Measurements from ENCODE around the gene TMEM273. TPM values are rescaled to one million over a fixed set of nuclear protein-coding genes. Genes with fewer than 3 reads are reported as not detected.
A peak's percentile ranks its signal among the peaks of the same experiment; 100 is the strongest.

TMEM273 gene
- total RNA-seq, 1 donor from 2014 or later: 0.39 TPM

DNA sequence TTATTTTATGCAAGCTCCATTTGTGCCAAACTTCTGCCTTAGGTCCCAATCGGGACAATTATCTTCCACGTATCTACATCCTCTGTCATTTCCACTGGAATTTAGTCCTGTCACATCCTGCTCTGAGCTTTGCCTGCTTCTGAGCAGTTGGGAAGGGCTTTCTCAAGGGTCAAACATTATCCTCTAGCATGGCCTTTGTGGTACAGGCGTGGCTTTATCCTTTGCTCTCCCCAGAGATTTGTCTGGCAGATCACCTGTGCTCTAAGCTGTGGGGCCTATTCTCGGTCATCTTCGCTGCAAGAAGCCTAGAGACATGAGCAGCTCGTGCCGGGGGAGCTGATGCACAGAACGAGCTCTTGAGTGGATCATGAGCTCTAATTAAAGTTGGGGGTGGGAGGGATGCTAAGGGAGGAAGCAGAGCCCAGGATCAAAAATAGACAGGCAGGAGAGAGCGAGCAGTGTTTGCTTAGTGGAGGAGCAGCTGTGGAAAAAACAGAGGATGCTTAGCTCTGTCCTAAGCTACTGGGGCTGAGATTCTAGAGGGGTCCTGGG lies 19.8 kb upstream of the TMEM273 start:
- no peak overlapping the region for H3K4me3 Mint-ChIP-seq (ENCODE audit: unreplicated experiment)
- H3K27ac Mint-ChIP-seq (ENCODE audit: unreplicated experiment): peak overlapping the region; percentile 23
- H3K9me3 Mint-ChIP-seq (ENCODE audit: unreplicated experiment): no peaks in the 10 kb centered on the region
- no peak for DNase-seq
- peaks cover 7% of the 10 kb centered on the region for H3K4me1 Mint-ChIP-seq (ENCODE audit: low read depth, unreplicated experiment)
- TF ChIP-seq, protein P1, sequence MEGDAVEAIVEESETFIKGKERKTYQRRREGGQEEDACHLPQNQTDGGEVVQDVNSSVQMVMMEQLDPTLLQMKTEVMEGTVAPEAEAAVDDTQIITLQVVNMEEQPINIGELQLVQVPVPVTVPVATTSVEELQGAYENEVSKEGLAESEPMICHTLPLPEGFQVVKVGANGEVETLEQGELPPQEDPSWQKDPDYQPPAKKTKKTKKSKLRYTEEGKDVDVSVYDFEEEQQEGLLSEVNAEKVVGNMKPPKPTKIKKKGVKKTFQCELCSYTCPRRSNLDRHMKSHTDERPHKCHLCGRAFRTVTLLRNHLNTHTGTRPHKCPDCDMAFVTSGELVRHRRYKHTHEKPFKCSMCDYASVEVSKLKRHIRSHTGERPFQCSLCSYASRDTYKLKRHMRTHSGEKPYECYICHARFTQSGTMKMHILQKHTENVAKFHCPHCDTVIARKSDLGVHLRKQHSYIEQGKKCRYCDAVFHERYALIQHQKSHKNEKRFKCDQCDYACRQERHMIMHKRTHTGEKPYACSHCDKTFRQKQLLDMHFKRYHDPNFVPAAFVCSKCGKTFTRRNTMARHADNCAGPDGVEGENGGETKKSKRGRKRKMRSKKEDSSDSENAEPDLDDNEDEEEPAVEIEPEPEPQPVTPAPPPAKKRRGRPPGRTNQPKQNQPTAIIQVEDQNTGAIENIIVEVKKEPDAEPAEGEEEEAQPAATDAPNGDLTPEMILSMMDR (IDR thresholded peaks at IDR 0.05; ENCODE audit: partially characterized antibody, unreplicated experiment): no peak
- peaks cover 6% of the 10 kb centered on the region for H3K36me3 Mint-ChIP-seq (ENCODE audit: unreplicated experiment)
- H3K27me3 Mint-ChIP-seq (ENCODE audit: unreplicated experiment): peaks cover 2% of the 10 kb centered on the region

DNA sequence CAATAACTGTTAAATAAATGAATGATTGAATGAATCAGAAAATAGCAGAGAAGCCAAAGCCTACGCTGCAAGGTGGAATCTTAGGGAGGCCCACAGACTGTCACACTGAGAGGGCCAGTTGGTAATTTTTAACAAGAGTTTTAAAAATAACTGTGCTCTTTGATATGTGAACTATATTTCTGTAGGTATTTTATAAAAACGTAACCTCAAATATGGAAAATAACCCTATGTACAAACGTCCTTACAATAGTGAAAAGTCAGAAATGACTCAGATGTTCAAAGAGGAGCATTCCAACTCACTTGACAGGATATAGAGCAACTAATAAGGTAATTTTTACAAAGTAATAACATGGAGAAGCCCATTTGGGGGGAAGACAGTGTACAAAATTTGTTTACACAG lies 18.9 kb upstream of the TMEM273 start:
- Mint-ChIP-seq H3K4me3 (ENCODE audit: unreplicated experiment) (no peak overlapping the region), H3K9me3 (ENCODE audit: unreplicated experiment) (no peaks in the 10 kb centered on the region), H3K27me3 (ENCODE audit: unreplicated experiment) (peaks cover 2% of the 10 kb centered on the region), H3K36me3 (ENCODE audit: unreplicated experiment) (peaks cover 6% of the 10 kb centered on the region), H3K27ac (ENCODE audit: unreplicated experiment) (no peak overlapping the region), H3K4me1 (ENCODE audit: low read depth, unreplicated experiment) (peaks cover 7% of the 10 kb centered on the region)
- DNase-seq: no peak
- TF ChIP-seq, protein P1 (IDR thresholded peaks at IDR 0.05; ENCODE audit: partially characterized antibody, unreplicated experiment): no peak

DNA sequence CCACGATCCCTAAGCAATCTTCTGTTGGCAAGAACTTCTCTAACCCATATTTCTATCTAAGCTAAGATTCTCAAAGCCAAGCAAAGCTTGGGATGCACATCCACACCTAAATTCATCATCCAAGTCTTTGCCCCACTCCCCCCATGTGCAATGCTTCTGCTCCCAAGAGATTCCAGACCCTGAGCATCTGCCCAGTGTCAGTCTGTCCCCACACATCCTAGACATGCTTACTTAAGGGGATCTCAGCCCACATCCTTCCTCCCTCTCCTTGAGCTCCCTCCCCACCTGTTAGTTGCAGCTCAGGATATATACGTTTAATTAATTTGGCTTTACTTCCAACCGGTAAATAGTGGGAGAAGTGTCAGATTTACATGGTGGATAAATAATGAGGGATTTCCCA lies 17.0 kb upstream of the TMEM273 start:
- TF ChIP-seq, protein P1 (IDR thresholded peaks at IDR 0.05; ENCODE audit: partially characterized antibody, unreplicated experiment): no peak
- H3K9me3 Mint-ChIP-seq (ENCODE audit: unreplicated experiment): no peaks in the 10 kb centered on the region
- H3K27me3 Mint-ChIP-seq (ENCODE audit: unreplicated experiment): peaks cover 2% of the 10 kb centered on the region
- no peak for DNase-seq
- no peaks in the 10 kb centered on the region for H3K36me3 Mint-ChIP-seq (ENCODE audit: unreplicated experiment)
- H3K4me1 Mint-ChIP-seq (ENCODE audit: low read depth, unreplicated experiment): peaks cover 7% of the 10 kb centered on the region
- H3K27ac Mint-ChIP-seq (ENCODE audit: unreplicated experiment): no peak overlapping the region
- no peak overlapping the region for H3K4me3 Mint-ChIP-seq (ENCODE audit: unreplicated experiment)

DNA sequence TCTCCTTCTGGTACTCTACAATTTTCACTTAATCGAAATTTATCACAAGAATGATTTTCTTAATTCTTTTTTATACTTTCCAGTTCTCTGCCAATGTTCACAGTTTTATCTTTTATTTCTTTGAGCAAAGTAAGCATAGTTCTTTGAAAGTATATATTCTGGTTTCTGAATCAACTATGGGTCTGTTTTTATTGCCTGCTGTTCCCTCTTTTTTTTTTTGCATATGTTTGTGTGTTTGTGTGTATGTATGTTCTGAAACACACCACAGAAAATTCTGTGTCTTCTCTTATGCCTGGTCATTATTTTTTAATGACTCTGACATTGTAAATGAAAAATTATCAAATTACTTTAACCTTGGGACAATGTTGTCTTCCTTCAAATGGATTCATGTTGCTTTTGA lies 15.9 kb upstream of the TMEM273 start:
- peaks cover 2% of the 10 kb centered on the region for H3K27me3 Mint-ChIP-seq (ENCODE audit: unreplicated experiment)

DNA sequence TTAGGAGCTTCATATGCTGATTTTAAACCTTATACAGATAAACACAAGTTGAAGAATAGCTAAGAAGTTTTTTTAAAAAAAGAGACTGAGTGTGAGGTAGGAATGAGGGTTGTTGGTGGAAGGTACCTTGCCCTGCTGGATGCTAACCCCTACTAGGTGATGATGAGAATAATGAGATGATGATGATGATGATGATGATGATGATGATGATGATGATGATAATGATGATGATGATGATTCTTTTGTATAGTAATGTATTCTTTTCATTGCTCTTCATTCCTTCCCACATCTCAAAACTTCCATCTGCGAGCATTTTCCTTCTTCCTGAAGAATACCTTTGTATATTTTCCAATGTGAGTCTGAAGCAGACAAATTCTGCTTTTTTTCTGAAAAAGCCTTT lies 14.1 kb upstream of the TMEM273 start:
- Mint-ChIP-seq H3K36me3 (ENCODE audit: unreplicated experiment) (no peaks in the 10 kb centered on the region), H3K27me3 (ENCODE audit: unreplicated experiment) (no peaks in the 10 kb centered on the region)
- no peak for DNase-seq

More for the DNA sequence above, 15.9 kb upstream of the TMEM273 start:
- no peak for DNase-seq
- TF ChIP-seq, protein P1 (IDR thresholded peaks at IDR 0.05; ENCODE audit: partially characterized antibody, unreplicated experiment): no peak
- H3K4me3 Mint-ChIP-seq (ENCODE audit: unreplicated experiment): no peak overlapping the region
- no peak overlapping the region for H3K27ac Mint-ChIP-seq (ENCODE audit: unreplicated experiment)
- no peaks in the 10 kb centered on the region for H3K9me3 Mint-ChIP-seq (ENCODE audit: unreplicated experiment)
- peaks cover 7% of the 10 kb centered on the region for H3K4me1 Mint-ChIP-seq (ENCODE audit: low read depth, unreplicated experiment)
- no peaks in the 10 kb centered on the region for H3K36me3 Mint-ChIP-seq (ENCODE audit: unreplicated experiment)

More for the DNA sequence above, 14.1 kb upstream of the TMEM273 start:
- no peaks in the 10 kb centered on the region for H3K9me3 Mint-ChIP-seq (ENCODE audit: unreplicated experiment)
- no peak overlapping the region for H3K27ac Mint-ChIP-seq (ENCODE audit: unreplicated experiment)
- H3K4me3 Mint-ChIP-seq (ENCODE audit: unreplicated experiment): no peak overlapping the region
- peaks cover 1% of the 10 kb centered on the region for H3K4me1 Mint-ChIP-seq (ENCODE audit: low read depth, unreplicated experiment)
- TF ChIP-seq, protein P1 (IDR thresholded peaks at IDR 0.05; ENCODE audit: partially characterized antibody, unreplicated experiment): no peak
